ENCODE results near the gene CLTCL1. TPM values are rescaled to one million over a fixed set of nuclear protein-coding genes. Genes with fewer than 3 reads are reported as not detected.

Gene CLTCL1
- total RNA-seq, 1 experiment from 2014 or later: 7.1 TPM

- Histone ChIP-seq H2AFZ (ENCODE audit: low read depth, low read length, poor library complexity, severe bottlenecking) (no peak overlapping the region), H3K9me2 (ENCODE audit: insufficient read depth) (no peaks in the 10 kb centered on the region), H3K36me3 (ENCODE audit: control insufficient read depth in 1 of 2, insufficient read depth in 2 of 2, low read length in 2 of 2) (peaks cover 10 to 15% of the 10 kb centered on the region in 2 experiments; a peak in 3 of 4 replicates), H3K79me2 (ENCODE audit: insufficient read depth, low read length) (no peaks in the 10 kb centered on the region), H3K27me3 (ENCODE audit: insufficient read depth, low read length) (no peaks in the 10 kb centered on the region), H3K4me1 (ENCODE audit: control insufficient read depth in 1 of 2, insufficient read depth in 2 of 2, low read length in 2 of 2) (no peaks in the 10 kb centered on the region), H3K4me2 (ENCODE audit: low read length) (no peak overlapping the region), H4K20me1 (ENCODE audit: insufficient read depth) (no peaks in the 10 kb centered on the region), H3K4me3 (replicated peaks in 1 of 2; ENCODE audit: low read depth in 1 of 2, low read length in 2 of 2) (no peak overlapping the region), H3K27ac (ENCODE audit: low read depth, low read length) (no peak overlapping the region), H3K9me3 (ENCODE audit: control insufficient read depth in 1 of 2, insufficient read depth in 1 of 2, low read depth in 1 of 2, low read length in 2 of 2) (no peaks in the 10 kb centered on the region), H3K9ac (ENCODE audit: low read length) (no peak overlapping the region)
- no peak for DNase-seq (ENCODE audit: low read depth, low spot score)
- no peak for ATAC-seq
- ChIA-PET RAD21 (ENCODE audit: low non-redundant PET in 1 of 2, low total read pairs in 2 of 2, uncharacterized antibody in 2 of 2, unreplicated experiment in 2 of 2) (no interaction called here), POLR2A (no interaction called here), CTCF (interaction anchor here (1.6 kb wide), 1 partner anchor 12 kb away, joined by 5 read pairs; the partner anchor contains the start of gene ESS2)
- BruUV-seq (replicated peaks): no TSS peak
- TF ChIP-seq ELF1 (IDR thresholded peaks at IDR 0.05; ENCODE audit: borderline replicate concordance, low read depth): no peak
- intact Hi-C loops (cut with micrococcal nuclease): no loop called here
Measured at GRCh38 chr22:19132153-19132552, 159.4 kb downstream of the CLTCL1 start.

- Histone ChIP-seq H3K4me3 (replicated peaks in 1 of 2; ENCODE audit: low read depth in 1 of 2, low read length in 2 of 2) (no peak overlapping the region), H3K9ac (ENCODE audit: low read length) (no peak overlapping the region), H3K36me3 (ENCODE audit: control insufficient read depth in 1 of 2, insufficient read depth in 2 of 2, low read length in 2 of 2) (peaks cover 6 to 15% of the 10 kb centered on the region in 2 experiments; a peak in 3 of 4 replicates), H3K27me3 (ENCODE audit: insufficient read depth, low read length) (no peaks in the 10 kb centered on the region), H4K20me1 (ENCODE audit: insufficient read depth) (no peaks in the 10 kb centered on the region), H3K4me1 (ENCODE audit: control insufficient read depth in 1 of 2, insufficient read depth in 2 of 2, low read length in 2 of 2) (no peaks in the 10 kb centered on the region), H3K79me2 (ENCODE audit: insufficient read depth, low read length) (no peaks in the 10 kb centered on the region), H2AFZ (ENCODE audit: low read depth, low read length, poor library complexity, severe bottlenecking) (no peak overlapping the region), H3K27ac (ENCODE audit: low read depth, low read length) (no peak overlapping the region), H3K9me2 (ENCODE audit: insufficient read depth) (no peaks in the 10 kb centered on the region), H3K4me2 (ENCODE audit: low read length) (no peak overlapping the region), H3K9me3 (ENCODE audit: control insufficient read depth in 1 of 2, insufficient read depth in 1 of 2, low read depth in 1 of 2, low read length in 2 of 2) (no peaks in the 10 kb centered on the region)
- no peak for ATAC-seq
- intact Hi-C loops (cut with micrococcal nuclease): no loop called here
- DNase-seq (ENCODE audit: low read depth, low spot score): no peak
- CTCF ChIA-PET: no interaction called here
- POLR2A ChIA-PET: no interaction called here
- RAD21 ChIA-PET (ENCODE audit: low non-redundant PET in 1 of 2, low total read pairs in 2 of 2, uncharacterized antibody in 2 of 2, unreplicated experiment in 2 of 2): no interaction called here
- TF ChIP-seq POLR2A (IDR thresholded peaks at IDR 0.05; ENCODE audit: borderline replicate concordance, extremely low read depth, insufficient read depth, insufficient read length) (no peak), ZFX (IDR thresholded peaks at IDR 0.05) (no peak), JUND (IDR thresholded peaks at IDR 0.05) (no peak), RAD21 (IDR thresholded peaks at IDR 0.05; ENCODE audit: low read depth) (no peak), ZBTB33 (IDR thresholded peaks at IDR 0.05; ENCODE audit: extremely low read depth, insufficient replicate concordance, low read length) (no peak), REST (IDR thresholded peaks at IDR 0.05; ENCODE audit: low read depth) (no peak), EZH2phosphoT487 (IDR thresholded peaks at IDR 0.05; ENCODE audit: borderline replicate concordance) (no peak), TCF7L2 (IDR thresholded peaks at IDR 0.05; ENCODE audit: borderline replicate concordance, extremely low read depth, insufficient read depth, insufficient read length) (no peak), CBX3 (IDR thresholded peaks at IDR 0.05; ENCODE audit: low read depth) (no peak)
- BruUV-seq (replicated peaks): no TSS peak
Measured at GRCh38 chr22:19131685-19132015, 159.9 kb downstream of the CLTCL1 start.
